ENCODE results near the gene SLC35B2.

SLC35B2 gene

DNA sequence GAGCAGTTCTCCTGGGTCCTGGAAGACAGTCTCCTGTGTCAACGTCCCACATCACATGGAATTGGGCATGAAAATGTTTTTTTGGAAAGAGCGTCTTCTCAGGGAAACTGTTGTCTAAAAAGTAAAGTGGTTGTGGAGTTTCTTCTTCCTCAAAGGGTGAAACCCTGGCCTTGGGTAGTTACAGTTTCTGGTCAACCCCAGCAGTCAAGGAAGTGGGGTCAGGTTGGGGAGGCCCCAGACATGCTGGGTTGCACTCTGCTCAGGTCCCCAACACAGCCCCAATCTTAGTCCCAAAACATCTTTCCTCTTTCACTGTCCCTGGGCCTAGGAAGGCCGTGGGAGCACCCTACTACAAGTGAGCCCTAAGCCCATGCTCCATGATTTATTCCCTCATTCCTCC is 9.0 kb upstream of the SLC35B2 start:
- H3K79me2 ChIP-seq (ENCODE audit: insufficient read depth, low read length): peaks cover 23% of the 10 kb centered on the region
- DNase-seq (no peak), ATAC-seq (ENCODE audit: insufficient read depth, low read depth) (no peak)
- H3K4me2 ChIP-seq (ENCODE audit: insufficient read depth, low read length): no peak overlapping the region
- no peak overlapping the region for H2AFZ ChIP-seq (ENCODE audit: low read depth, low read length)
- H3K9ac ChIP-seq (ENCODE audit: low read depth, low read length): no peak overlapping the region
- no peaks in the 10 kb centered on the region for H3K27me3 ChIP-seq (ENCODE audit: insufficient read depth, low read length, poor library complexity)
- TF ChIP-seq EZH2 (IDR thresholded peaks at IDR 0.05; ENCODE audit: borderline replicate concordance, low read depth, low read length, severe bottlenecking): no peak
- TF ChIP-seq, protein P1, sequence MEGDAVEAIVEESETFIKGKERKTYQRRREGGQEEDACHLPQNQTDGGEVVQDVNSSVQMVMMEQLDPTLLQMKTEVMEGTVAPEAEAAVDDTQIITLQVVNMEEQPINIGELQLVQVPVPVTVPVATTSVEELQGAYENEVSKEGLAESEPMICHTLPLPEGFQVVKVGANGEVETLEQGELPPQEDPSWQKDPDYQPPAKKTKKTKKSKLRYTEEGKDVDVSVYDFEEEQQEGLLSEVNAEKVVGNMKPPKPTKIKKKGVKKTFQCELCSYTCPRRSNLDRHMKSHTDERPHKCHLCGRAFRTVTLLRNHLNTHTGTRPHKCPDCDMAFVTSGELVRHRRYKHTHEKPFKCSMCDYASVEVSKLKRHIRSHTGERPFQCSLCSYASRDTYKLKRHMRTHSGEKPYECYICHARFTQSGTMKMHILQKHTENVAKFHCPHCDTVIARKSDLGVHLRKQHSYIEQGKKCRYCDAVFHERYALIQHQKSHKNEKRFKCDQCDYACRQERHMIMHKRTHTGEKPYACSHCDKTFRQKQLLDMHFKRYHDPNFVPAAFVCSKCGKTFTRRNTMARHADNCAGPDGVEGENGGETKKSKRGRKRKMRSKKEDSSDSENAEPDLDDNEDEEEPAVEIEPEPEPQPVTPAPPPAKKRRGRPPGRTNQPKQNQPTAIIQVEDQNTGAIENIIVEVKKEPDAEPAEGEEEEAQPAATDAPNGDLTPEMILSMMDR (IDR thresholded peaks at IDR 0.05; ENCODE audit: borderline replicate concordance, extremely low read depth, low read length, poor library complexity, severe bottlenecking): no peak
- no peak overlapping the region for H3K27ac ChIP-seq (ENCODE audit: low read length)
- no peaks in the 10 kb centered on the region for H3K9me3 ChIP-seq (ENCODE audit: insufficient read depth, low read length, severe bottlenecking)
- H3K36me3 ChIP-seq (ENCODE audit: insufficient read depth, low read length): peaks cover 17% of the 10 kb centered on the region
- no peak overlapping the region for H3K4me3 ChIP-seq (ENCODE audit: low read depth in 1 of 2, low read length in 2 of 2)
- peaks cover 25% of the 10 kb centered on the region for H4K20me1 ChIP-seq (ENCODE audit: insufficient read depth, low read length)
- H3K4me1 ChIP-seq (ENCODE audit: insufficient read depth, low read length): peaks cover 33% of the 10 kb centered on the region

DNA sequence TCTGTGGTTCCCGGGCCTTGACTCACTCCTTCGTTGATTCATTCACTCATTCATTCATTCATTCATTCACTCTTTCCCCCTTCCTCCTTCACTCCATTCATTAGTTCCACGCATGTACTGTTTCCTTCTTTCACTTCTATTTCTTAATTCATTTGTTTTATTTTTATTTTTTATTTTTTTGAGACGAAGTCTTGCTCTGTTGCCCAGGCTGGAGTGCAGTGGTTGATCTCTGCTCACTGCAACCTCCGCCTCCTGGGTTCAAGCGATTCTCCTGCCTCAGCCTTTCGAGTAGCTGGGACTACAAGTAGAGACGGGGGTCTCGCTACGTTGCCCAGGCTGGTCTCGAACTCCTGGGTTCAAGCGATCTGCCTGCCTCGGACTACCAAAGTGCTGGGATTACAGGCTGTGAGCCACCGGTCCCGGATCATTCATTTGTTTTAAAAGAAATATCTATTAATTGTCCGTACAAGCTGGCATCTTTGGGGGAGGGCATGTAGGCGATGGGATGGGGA is 8.4 kb upstream of the SLC35B2 start:
- peak overlapping the region; percentile 64 for H3K9ac ChIP-seq (ENCODE audit: low read depth, low read length)
- ATAC-seq (ENCODE audit: insufficient read depth, low read depth) (no peak), DNase-seq (no peak)
- H3K36me3 ChIP-seq (ENCODE audit: insufficient read depth, low read length): peaks cover 20% of the 10 kb centered on the region
- H3K4me2 ChIP-seq (ENCODE audit: insufficient read depth, low read length): peak overlapping the region; percentile 78
- H3K27ac ChIP-seq (ENCODE audit: low read length): no peak overlapping the region
- H4K20me1 ChIP-seq (ENCODE audit: insufficient read depth, low read length): peaks cover 25% of the 10 kb centered on the region
- H3K79me2 ChIP-seq (ENCODE audit: insufficient read depth, low read length): peaks cover 23% of the 10 kb centered on the region
- no peak for TF ChIP-seq EZH2 (IDR thresholded peaks at IDR 0.05; ENCODE audit: borderline replicate concordance, low read depth, low read length, severe bottlenecking)
- TF ChIP-seq, protein P1 (IDR thresholded peaks at IDR 0.05; ENCODE audit: borderline replicate concordance, extremely low read depth, low read length, poor library complexity, severe bottlenecking): no peak
- peak overlapping the region; percentile 65 to 79; a peak in 3 of 4 replicates for H3K4me3 ChIP-seq (ENCODE audit: low read depth in 1 of 2, low read length in 2 of 2)
- no peaks in the 10 kb centered on the region for H3K27me3 ChIP-seq (ENCODE audit: insufficient read depth, low read length, poor library complexity)
- H2AFZ ChIP-seq (ENCODE audit: low read depth, low read length): peak overlapping the region; percentile 55; the same call in 1 of the 2 replicates
- H3K4me1 ChIP-seq (ENCODE audit: insufficient read depth, low read length): peaks cover 33% of the 10 kb centered on the region
- no peaks in the 10 kb centered on the region for H3K9me3 ChIP-seq (ENCODE audit: insufficient read depth, low read length, severe bottlenecking)

DNA sequence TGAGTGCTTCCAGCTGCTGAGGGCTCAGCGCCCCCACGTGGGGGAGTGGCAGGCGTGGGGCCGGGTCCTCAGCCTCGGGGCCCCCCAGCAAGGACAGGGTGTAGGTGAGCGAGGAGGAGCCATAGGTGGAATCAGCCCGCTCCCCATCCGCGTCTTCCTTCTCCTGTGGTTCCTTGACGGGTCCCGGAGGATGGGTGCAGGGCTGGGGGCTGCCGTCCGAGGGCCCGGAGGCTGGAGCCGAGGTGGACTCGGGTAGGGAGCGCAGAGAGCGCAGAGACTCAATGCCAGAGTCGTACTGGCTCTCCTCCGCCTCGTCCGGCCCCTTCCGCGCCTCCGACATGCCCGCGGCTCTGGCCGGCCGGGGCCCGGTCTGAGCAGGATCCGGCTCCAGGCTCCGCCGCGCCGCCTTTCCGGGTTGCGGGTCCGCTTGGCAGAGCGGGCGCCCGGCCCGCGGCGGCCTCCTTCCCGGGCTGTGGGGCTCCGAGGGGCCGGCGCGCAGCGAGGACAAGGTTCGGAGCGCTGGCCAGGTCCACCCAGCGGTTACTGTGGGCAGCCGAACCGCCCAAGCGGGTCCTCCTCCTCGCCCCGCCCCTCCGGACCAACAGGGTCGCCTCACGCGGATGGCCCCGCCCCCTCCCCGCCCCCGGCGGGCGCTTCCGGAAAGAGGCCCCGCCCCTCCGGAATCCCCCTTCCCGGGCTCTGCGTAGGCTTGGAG is 7.8 kb upstream of the SLC35B2 start, which contains the start of gene NFKBIE:
NFKBIE (minus strand) TSS at position 545 of the 715 bp plus-strand sequence; CDS start at position 340, 205 bp downstream.
- Histone ChIP-seq H3K9ac (ENCODE audit: low read depth, low read length) (peak within 1 kb of the TSS; percentile 64), H3K4me3 (ENCODE audit: low read depth in 1 of 2, low read length in 2 of 2) (peak within 1 kb of the TSS; percentile 65 to 79), H3K4me1 (ENCODE audit: insufficient read depth, low read length) (peaks cover 33% of the 10 kb centered on the region), H3K4me2 (ENCODE audit: insufficient read depth, low read length) (peak within 1 kb of the TSS; percentile 78), H3K27ac (ENCODE audit: low read length) (peak within 1 kb of the TSS; percentile 26), H4K20me1 (ENCODE audit: insufficient read depth, low read length) (peaks cover 25% of the 10 kb centered on the region), H3K27me3 (ENCODE audit: insufficient read depth, low read length, poor library complexity) (no peaks in the 10 kb centered on the region), H3K36me3 (ENCODE audit: insufficient read depth, low read length) (peaks cover 23% of the 10 kb centered on the region), H2AFZ (ENCODE audit: low read depth, low read length) (peak within 1 kb of the TSS; percentile 82), H3K9me3 (ENCODE audit: insufficient read depth, low read length, severe bottlenecking) (no peaks in the 10 kb centered on the region), H3K79me2 (ENCODE audit: insufficient read depth, low read length) (peaks cover 23% of the 10 kb centered on the region)
- DNase-seq: peak; percentile 89
- no peak for TF ChIP-seq EZH2 (IDR thresholded peaks at IDR 0.05; ENCODE audit: borderline replicate concordance, low read depth, low read length, severe bottlenecking)
- TF ChIP-seq, protein P1 (IDR thresholded peaks at IDR 0.05; ENCODE audit: borderline replicate concordance, extremely low read depth, low read length, poor library complexity, severe bottlenecking): peak; percentile 76
- peak; percentile 80 for ATAC-seq (ENCODE audit: insufficient read depth, low read depth)
